Hematopoietic multipotent progenitor cell (in vitro differentiated cells): Measurements from ENCODE around the gene CD44. TPM values are rescaled to one million over a fixed set of nuclear protein-coding genes. Genes with fewer than 3 reads are reported as not detected.

Experiments
- DNase-seq, 3 donors: peaks; one replicate each; pipeline ENCODE4 v3.0.0-alpha.2; 2011 to 2015; ENCODE audit warnings: low read depth in 2 of 3, low spot score in 2 of 3
- total RNA-seq: library from RNA; depleted of rRNA; stranded (reverse); fragments of >200 nt; gene quantifications from one replicate; pipeline ENCODE4 v1.2.3, GENCODE V29; 2012

The CD44 gene
- total RNA-seq, 1 donor: 616 TPM

GRCh38 chr11:35155677-35156076, 16.7 kb downstream of the CD44 start:
- DNase-seq: no peak

- no peak for DNase-seq
Measured at GRCh38 chr11:35157814-35158700, 19.1 kb downstream of the CD44 start.

- DNase-seq: no peak
Measured at GRCh38 chr11:35158701-35159510, 19.9 kb downstream of the CD44 start.

GRCh38 chr11:35160246-35160824, 21.4 kb downstream of the CD44 start:
- no peak for DNase-seq

GRCh38 chr11:35160902-35161597, 22.1 kb downstream of the CD44 start:
- no peak for DNase-seq

- DNase-seq: peak in 2 of 3 donors; percentile 79 to 85
Measured at GRCh38 chr11:35162745-35163144, 23.8 kb downstream of the CD44 start.

GRCh38 chr11:35163209-35163608, 24.2 kb downstream of the CD44 start:
- no peak for DNase-seq

- DNase-seq: no peak
Measured at GRCh38 chr11:35163702-35164496, 24.9 kb downstream of the CD44 start.

- DNase-seq: no peak
Measured at GRCh38 chr11:35165030-35165422, 26.1 kb downstream of the CD44 start.

GRCh38 chr11:35165423-35166368, 26.7 kb downstream of the CD44 start:
- peak; percentile 83 to 96 (median 83) for DNase-seq

GRCh38 chr11:35166369-35167360, 27.7 kb downstream of the CD44 start:
- DNase-seq: no peak

- DNase-seq: no peak
Measured at GRCh38 chr11:35167426-35167954, 28.5 kb downstream of the CD44 start.

GRCh38 chr11:35168671-35169070, 29.7 kb downstream of the CD44 start:
- DNase-seq: no peak

GRCh38 chr11:35169112-35169511, 30.1 kb downstream of the CD44 start:
- DNase-seq: no peak

GRCh38 chr11:35169754-35170153, 30.8 kb downstream of the CD44 start:
- no peak for DNase-seq

GRCh38 chr11:35170503-35170902, 31.5 kb downstream of the CD44 start:
- no peak for DNase-seq

GRCh38 chr11:35171226-35171625, 32.3 kb downstream of the CD44 start:
- no peak for DNase-seq
